Activated T-helper 9 cell treated with anti-CD3 and anti-CD28 coated beads, Interleukin-2, amount 50 U/mL, for 16 hours (primary cell): ENCODE data around the gene CLASP1.
"Not testable (repeated sequence)": the region's sequence is repeated elsewhere in the genome, so short reads cannot be mapped to it uniquely, and the experiment has no call there.

Experiments
- DNase-seq: peaks from one replicate; pipeline ENCODE4 v3.0.0-alpha.2; 2020; ENCODE audit warnings: low read depth

CLASP1 gene

DNA sequence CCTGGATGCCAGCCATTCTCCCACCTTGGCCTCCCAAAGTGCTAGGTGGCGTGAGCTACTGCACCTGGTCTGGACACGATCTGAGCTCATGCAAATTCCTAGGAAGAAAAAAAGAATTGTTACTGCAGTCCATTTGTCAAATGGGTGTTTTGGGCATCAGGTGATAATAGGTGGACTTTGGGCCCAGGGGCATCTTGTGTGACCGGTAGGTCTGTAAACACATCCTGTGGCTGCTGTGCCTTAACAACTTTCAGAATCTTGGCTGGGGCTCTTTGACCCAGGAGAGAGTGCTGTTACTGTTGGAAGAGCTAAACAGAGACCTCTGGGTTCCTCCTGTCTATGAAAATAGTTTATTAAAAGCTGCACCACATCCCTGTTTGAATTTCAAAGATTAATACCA lies 329.3 kb downstream of the CLASP1 start:
- DNase-seq, result no peak

DNA sequence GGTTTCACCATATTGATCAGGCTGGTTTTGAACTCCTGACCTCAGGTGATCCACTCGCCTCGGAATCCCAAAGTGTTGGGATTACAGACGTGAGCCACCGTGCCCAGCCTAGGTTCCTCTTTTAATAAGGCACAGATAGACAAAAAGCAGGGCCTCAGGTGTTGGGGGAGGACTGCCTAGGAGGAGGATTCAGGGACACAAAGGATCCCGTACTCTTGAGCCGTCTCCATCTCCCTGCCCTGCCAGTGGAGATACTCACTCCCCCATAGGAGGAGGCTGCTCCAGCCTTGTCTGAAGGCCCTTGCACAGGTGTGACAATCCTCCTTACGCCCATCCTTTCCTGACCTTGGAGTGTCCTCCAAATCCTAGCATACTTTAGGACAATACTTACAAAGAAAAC lies 332.3 kb downstream of the CLASP1 start:
- no peak for DNase-seq

DNA sequence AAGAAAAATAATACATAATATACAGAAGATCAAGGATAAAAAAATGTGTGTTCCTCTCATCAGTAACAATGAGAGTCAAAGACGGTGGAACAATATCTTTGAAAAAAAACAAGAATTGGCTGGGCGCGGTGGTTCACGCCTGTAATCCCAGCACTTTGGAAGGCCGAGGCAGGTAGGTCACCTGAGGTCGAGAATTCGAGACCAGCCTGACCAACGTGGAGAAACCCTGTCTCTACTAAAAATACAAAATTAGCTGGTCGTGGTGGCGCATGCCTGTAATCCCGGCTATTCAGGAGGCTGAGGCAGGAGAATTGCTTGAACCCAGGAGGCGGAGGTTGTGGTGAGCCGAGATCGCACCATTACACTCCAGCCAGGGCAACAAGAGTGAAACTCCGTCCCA lies 335.6 kb downstream of the CLASP1 start:
- DNase-seq, result not testable (repeated sequence)

DNA sequence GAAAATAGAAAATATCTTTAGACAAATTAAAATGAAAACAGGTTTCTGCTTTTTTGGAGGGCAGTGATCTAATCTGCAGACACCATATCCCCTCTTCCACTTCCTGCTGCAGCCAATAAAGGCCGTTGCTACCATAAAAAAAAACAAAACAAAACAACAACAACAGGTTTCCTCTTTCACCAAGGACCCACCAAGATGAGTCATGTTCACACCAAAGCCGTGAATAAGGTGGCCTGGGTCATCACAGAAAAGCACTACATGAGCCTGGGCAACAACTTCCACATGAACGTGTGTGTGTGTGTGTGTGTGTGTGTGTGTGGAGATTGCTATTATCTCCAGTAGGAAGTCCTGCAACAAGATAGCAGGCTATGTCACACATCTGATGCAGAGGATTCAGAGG lies 339.5 kb downstream of the CLASP1 start:
- no peak for DNase-seq

DNA sequence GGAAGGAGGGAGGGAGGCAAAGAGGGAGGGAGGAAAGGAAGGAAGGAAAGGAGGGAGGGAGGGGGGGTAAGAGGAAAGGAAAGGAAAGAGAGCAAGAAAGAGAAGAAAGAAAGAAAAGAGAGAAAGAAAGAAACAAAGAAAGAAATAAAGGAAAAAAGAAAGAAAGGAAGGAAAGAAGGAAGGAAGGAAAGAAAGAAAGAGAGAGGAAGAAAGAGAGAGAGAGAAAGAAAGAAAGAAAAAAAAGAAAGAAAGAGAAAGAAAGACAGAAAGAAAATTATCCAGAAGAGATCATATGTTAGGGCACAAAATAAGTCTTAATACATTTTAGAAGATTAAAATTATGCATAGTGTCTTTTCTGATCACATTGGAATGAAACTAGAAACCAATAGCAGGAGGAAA lies 339.9 kb downstream of the CLASP1 start:
- DNase-seq, result no peak

DNA sequence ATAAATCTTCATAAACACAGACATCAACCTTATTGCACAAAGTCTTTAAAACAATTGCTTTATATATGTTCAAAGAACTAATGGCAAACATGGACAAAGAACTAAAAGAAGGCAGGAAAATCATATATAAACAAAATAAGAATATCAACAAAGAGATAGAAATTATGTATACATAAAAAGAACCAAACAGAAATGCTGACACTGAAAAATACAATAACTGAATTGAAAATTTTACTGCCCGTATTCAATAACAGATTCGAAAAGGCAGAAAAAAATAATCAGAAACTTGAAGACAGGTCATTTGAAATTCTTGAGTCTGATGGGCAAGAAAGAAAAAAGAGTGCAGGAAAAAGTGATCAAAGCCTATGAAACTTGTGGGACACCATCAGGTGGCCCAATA lies 342.2 kb downstream of the CLASP1 start:
- no peak for DNase-seq

DNA sequence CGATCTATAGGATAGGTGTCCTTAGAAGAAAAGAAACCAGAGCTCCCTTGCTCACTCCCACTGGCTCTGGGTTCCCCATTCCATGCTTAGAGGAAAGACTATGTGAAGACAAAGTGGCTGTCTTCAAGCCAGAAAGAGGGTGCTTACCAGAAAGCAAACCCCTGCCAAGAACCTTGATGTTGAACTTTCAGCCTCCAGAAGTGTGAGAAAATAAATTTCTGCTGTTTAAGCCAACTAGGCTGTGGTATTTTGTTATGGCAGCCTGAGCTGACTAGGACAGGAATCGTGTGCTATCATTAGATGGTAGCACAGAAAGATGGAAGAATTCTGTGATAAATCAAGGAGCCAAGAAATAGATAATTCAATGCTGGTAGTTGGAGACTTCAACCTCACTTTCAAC lies 344.3 kb downstream of the CLASP1 start:
- no peak for DNase-seq

DNA sequence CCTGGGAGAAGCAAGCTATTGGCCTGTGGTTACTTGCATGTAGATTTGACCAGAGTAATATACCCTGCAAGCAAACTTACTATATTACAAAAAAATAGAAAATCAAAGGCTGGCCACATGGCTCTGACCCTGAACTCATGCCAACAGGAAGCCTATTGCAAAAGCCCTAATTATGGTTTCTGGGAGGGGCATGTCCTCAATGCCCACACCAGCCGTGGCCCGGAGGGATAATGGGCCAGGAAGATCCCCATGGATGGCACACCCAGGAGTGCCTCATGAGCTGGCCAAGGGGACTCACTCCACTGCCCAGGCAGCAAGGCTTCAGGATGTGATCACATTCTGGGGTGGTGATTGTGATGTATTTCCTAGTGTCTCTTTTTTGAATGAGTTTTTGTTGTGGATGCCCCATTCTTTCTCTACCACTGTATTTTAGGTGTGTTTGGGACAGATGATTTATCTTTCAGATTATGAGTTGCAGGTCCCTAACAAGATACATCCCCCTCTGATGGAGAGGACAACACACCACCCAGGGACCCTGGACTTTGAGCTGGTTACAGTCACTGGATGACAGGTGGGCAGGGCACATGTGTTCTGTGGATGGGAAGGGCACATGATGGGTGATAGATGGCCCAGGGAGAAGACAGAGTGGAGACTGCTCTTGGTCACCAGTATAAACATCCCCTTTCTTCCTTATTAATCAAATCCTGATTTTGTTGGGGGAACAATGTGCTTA lies 345.6 kb downstream of the CLASP1 start:
- DNase-seq, result no peak

DNA sequence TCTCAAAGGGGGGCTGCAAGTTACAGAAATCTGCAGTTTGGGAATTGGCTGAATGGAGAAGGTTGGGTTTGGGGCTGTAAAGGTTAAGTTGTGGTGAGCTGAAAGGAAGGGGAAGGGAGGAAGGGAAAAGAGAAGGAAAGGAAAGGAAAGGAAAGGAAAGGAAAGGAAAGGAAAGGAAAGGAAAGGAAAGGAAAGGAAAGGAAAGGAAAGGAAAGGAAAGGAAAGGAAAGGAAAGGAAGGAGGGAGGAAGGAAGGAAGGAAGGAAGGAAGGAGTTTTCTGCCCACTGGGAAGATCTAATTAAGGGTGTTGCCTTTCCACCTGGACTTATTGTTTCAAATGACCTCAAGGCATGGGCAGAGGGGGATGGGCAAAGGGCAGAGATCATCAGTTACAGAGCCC lies 348.1 kb downstream of the CLASP1 start:
- not testable (repeated sequence) for DNase-seq

DNA sequence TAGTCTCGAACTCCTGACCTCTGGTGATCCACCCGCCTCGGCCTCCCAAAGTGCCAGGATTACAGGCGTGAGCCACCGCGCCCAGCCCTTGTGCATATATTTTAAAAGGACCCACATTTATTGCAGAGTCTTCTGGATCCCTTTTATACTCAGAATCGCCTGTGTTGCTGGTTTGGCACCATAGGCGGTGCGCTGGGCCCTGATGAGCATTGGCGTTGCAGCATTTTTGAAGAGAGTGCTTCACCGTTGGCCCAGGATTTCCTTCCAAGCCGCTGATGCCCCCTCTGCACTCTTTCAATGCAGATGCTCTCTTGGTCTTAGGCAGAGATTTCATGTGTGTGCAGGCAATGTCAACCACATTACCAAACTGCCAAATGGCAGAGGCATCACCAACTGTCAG lies 350.8 kb downstream of the CLASP1 start:
- DNase-seq, result no peak

DNA sequence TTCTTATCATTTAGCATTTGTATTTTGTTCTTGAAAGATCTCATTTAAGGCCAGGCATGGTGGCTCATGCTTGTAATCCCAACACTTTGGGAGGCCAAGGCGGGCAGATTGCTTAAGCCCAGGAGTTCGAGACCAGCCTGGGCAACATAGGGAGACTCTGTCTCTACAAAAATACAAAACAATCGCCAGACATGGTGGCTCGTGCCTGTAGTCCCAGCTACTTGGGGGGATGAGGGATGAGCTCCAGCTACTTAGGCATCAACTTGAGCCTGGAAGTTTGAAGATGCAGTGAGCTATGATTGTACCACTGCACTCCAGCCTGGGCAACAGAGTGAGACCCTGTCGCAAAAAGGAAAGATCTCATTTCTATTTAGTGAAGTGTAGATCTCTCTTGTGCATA lies 351.4 kb downstream of the CLASP1 start:
- not testable (repeated sequence) for DNase-seq

DNA sequence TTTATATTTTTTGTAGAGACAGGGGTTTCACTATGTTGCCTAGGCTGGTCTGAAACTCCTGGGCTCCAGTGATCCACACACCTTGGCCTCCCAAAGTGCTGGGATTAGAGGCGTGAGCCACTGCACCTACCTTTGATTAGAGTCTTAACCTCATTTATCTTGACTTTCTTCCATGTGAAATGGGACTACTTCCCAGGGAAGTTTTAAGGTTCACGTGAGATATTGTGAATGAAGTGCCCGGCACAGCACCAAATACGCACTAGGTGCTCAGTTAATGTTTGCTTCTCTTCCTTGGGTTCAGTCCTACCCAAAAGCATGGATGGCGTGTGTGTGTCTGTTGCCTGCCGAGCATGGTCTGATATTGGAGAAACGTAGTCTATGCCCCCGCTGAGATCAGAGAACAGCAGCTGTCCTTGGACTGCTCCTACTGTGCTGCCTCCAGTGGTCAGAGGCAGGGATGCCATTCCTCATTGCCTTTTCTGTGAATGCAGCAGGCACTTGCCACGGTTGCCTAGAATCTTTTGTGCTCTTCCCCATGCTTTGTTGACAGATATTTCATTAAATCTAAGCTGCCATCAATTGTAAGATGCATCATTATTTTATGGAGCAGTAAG lies 351.9 kb downstream of the CLASP1 start:
- no peak for DNase-seq

DNA sequence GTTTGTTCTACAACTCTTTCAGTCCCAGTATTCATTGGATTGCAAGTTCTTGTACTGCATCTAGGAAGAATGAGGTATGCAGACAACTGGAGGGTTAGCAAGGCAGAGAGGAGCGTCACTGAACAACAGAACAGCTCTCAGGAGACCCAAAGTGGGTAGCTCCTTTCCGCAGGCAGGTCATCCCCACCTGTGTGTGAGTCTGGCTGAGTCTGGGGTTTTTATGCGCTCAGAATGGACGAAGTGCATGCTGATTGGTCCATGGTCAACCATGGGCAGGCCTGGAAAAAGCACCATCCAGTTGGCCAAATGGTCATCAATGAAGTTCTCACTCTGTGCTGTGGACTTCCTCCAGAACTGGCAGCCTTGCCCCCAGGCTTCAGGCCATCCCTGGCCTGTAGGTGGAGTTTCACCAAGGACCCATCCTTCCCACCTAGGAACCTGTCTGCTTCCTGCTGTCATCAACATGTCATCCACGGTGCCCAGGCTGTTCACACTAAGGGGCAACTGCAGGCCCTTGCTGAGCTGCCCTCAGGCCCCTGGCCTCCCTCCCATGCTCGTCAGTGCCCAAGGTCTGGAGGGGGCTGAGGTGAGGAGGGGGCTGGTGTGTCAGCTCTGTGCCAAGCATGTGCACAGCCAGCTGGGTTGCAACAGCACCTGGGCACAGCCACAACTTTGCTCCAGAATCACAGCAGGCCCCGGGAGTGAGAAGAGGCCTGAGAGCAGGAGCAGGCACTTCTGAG lies 353.2 kb downstream of the CLASP1 start:
- no peak for DNase-seq

DNA sequence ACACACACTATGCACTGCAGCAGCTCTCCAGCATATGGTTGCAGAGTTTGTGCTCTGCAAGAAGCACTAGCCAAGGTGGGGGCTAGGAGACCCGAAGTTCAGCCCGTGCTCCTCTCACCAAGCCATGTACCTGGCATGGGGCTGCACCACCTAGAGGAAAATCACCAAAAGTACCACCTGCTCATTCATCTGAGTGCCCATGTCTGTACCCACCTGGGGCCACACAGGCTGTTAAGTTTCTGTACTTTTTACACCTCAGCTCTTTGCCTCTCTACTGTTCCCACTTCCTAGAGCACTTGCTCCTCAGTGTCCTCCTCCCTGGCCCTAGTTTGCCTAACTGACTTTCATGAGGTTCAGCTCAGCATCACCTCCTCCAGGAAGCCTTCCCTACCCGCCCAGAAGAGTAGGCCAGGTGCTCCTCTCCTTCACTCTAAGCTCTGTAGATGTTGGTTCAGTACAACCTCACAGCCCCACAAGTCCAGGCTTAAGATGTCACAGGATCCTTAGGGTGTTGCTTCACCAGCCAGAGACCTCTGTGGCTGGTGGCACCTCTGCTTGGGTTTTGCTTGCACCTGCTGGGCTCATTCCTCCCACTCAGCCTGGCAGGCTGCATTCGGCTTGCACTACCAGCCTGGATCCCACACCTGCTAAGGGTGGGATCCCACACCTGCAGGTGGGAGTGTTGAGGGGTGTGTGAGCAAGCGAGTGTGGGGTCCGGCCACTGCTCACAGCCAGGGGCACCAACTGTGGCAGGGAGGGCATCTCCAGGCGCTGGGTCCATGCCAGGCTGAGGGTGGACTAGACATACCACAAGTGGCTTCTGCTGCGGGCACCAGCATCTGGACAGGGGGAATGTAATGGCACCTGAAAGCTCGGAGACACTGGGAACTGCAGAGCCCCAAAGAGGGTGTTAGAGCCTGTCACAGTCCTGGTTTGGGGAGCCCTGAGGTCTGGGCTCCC lies 354.1 kb downstream of the CLASP1 start:
- no peak for DNase-seq

DNA sequence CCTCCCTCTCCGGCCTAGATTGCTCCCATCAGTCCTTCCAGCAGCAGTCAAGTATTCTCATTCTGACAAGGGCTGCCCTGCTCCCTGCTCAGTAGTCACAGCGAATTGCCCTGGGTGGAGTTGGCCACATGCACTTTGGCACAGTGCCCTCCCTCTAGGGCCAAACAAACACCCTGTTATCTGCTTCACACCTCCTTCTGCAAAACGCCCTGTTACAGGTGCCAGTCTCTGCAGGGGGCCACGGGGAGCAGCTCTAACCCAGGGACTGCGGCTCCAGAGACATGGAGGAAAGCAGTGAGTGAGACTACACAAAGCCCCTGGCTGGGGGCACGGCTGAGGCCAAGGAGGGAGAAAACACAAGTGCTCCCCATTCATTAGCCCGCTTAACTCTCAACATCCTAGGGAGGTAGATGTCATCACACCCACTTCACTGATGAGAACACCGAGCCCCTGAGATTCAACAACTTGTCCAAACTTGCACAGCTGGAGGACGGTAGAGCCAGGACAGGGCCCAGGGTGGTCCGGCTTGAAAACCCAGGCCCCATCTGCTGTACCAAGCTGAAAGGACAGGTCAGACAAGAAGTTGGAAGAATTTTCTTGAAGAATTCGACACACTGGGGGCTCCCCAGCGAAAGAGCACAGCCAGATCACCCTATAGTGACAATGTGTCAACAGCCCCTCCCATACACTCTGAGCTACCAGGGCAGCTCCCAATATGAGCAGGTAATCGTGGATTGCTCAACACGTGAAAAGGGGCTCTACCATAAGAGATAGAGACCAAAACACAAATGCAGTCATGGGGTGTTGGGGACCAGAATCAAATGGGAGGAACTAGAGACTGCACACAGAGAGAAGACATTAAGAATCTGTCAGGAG lies 355.6 kb downstream of the CLASP1 start:
- no peak for DNase-seq

DNA sequence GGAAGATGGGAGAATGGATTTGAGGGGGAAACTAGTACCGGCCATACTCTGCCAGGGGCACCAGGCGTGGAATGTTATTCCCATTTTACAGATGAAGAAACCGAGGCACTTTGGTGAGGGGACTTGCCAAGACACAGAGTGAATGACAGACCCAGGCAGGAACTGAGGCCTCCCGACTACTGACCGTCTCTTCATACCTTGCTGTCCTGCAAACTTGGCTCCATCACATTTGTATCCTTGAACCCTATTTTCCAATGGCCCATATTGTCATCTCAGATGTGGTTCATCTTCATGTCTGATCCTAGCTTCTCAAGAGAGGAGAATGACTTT lies 358.0 kb downstream of the CLASP1 start:
- DNase-seq, result no peak

DNA sequence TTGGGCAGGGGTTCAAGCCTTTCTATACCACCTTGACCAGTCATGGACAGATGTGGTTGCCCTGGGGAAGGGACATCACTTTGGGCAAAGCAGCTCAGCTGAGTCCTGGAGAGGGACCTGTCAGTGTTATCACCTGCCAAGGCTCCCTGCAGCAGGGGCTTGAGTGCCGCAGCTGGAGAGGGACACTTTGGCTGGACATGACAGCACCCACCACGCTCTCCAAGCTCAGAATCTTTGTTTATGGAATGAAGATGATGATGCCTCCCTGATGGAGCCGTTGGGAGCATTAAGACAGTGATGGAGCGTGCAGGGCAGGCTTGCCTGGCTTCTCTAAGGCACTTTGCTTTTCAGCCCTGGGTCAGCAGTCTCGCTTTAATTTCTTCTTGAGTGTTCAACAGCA lies 360.0 kb downstream of the CLASP1 start:
- DNase-seq, result no peak

DNA sequence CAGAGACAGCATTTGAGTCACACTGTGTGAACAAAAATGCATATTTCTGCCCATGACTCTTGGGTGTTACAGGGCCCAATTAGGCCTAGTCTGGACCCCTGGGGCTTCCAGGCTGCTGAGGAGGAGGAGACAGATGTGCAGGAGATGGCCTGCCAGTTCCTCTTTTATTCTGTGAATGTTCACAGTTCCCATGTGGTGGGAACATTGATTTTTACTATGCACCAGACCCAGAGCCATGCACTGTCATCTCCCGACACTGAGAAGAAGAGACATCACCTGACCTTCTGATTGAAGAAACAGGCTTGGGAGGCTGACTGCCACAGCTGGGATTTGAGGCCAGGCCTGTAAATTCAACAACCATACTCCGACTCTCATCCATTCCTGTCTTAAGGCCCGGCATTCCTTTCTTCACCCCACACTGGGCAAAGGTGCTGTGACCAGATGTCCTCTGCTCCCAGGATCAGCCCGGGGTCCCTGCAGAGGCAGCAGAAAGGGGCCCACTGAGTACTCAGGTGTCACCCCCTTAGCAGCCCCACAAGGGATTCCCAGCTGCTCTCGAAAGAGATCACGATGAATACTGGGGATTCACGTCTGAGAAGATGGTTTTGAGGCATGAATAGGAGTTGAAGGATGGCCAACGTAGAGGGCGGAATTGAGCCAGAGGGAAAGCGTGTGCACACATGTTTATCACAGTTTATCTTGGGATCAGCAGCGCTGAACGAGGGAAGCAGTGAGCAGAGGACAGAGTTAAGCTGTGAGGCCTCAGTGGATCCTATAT lies 360.6 kb downstream of the CLASP1 start:
- no peak for DNase-seq

DNA sequence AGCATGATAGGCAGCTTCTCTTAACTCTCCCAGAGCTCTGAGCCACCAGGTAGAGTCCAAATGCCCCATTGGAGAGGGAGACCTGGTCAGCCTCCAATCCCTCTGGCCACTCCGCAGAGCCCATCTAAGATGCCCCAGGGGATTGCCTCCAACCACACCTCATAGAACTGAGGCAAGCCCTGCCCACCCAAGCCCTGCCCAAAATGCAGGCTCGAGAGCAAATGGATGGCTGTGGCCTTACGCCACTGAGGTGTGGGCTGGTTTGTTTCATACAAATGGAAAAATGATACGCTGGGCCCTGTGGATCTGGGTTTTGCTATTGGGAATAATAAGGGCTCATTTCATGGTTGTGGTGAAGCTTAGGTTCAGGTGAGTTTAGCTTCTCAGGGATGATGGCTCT lies 361.3 kb downstream of the CLASP1 start:
- DNase-seq, result no peak
